ENCODE measurements around the gene RNF208. TPM values are rescaled to one million over a fixed set of nuclear protein-coding genes. Genes with fewer than 3 reads are reported as not detected.

The RNF208 gene
- total and polyA plus RNA-seq, 9 of the 15 experiments (the other 6 are each of a cell fraction or from before 2014, with no cell fraction given): 0.15 to 6.9 (median 0.50) TPM; not detected in 2

GRCh38 chr9:137240318-137240840, 18.3 kb upstream of the RNF208 start (continued):
- no peak for TF ChIP-seq DEAF1 (CRISPR knock-in tag; IDR thresholded peaks at IDR 0.05)
- TF ChIP-seq RERE (CRISPR knock-in tag; IDR thresholded peaks at IDR 0.05; ENCODE audit: borderline replicate concordance): 0 out of 2 replicates have a peak, but pooled peaks have one; percentile 83
- no peak for TF ChIP-seq SMARCE1 (IDR thresholded peaks at IDR 0.05)
- peak; percentile 82 for TF ChIP-seq HDAC8 (tag; IDR thresholded peaks at IDR 0.05)
- TF ChIP-seq RBM22 (IDR thresholded peaks at IDR 0.05; ENCODE audit: low read depth, low read length, poor library complexity, severe bottlenecking): no peak
- TF ChIP-seq CTCF (IDR thresholded peaks at IDR 0.05 in 2 of 3, conservative IDR thresholded peaks at IDR 0.05 in 1 of 3; ENCODE audit: insufficient read depth in 2 of 3, low read depth in 1 of 3, low read length in 3 of 3): peak; percentile 31 to 46 (median 41); a peak in 4 of 6 replicates
- TF ChIP-seq PRMT5 (CRISPR knock-in tag; IDR thresholded peaks at IDR 0.05): no peak
- no peak for TF ChIP-seq RFX5 (IDR thresholded peaks at IDR 0.05; ENCODE audit: low read depth, low read length)
- no peak for TF ChIP-seq GATA2 (CRISPR knock-in tag; IDR thresholded peaks at IDR 0.05)
- TF ChIP-seq XRCC5 (IDR thresholded peaks at IDR 0.05; ENCODE audit: low read depth, low read length): no peak
- no peak for TF ChIP-seq PHTF2 (CRISPR knock-in tag; IDR thresholded peaks at IDR 0.05)
- no peak for TF ChIP-seq SMC3 (conservative IDR thresholded peaks at IDR 0.05; ENCODE audit: insufficient read depth, low read depth, low read length)
- TF ChIP-seq NCOA2 (IDR thresholded peaks at IDR 0.05; ENCODE audit: partially characterized antibody in 2 of 2): no peak
- TF ChIP-seq RNF219 (CRISPR knock-in tag; IDR thresholded peaks at IDR 0.05): no peak
- no peak for TF ChIP-seq POLR2AphosphoS2 (IDR thresholded peaks at IDR 0.05; ENCODE audit: low read length)
- no peak for TF ChIP-seq ZNF584 (CRISPR knock-in tag; IDR thresholded peaks at IDR 0.05; ENCODE audit: low read depth)
- TF ChIP-seq ZZZ3 (IDR thresholded peaks at IDR 0.05): no peak
- TF ChIP-seq TBP (optimal IDR thresholded peaks at IDR 0.05; ENCODE audit: low read depth, low read length): no peak

Data from K562 (cell line).